DMS79 treated with DMSO at 0.1 percent for 48 hours (cell line): ENCODE measurements around the gene SLFN12.
A peak's percentile ranks its signal among the peaks of the same experiment; 100 is the strongest.
"Not testable (repeated sequence)": the region's sequence is repeated elsewhere in the genome, so short reads cannot be mapped to it uniquely, and the experiment has no call there.

Experiments used
- DNase-seq: peaks from one replicate; lab custom pipeline; 2025; lab: John Stamatoyannopoulos, UW

Gene SLFN12

GRCh38 chr17:35407531-35407930 is 24.8 kb downstream of the SLFN12 start:
- DNase-seq, result no peak

- DNase-seq, result no peak
Measured at GRCh38 chr17:35406568-35406967, 25.7 kb downstream of the SLFN12 start.

GRCh38 chr17:35404360-35404759 is 27.9 kb downstream of the SLFN12 start:
- no peak for DNase-seq

DNA sequence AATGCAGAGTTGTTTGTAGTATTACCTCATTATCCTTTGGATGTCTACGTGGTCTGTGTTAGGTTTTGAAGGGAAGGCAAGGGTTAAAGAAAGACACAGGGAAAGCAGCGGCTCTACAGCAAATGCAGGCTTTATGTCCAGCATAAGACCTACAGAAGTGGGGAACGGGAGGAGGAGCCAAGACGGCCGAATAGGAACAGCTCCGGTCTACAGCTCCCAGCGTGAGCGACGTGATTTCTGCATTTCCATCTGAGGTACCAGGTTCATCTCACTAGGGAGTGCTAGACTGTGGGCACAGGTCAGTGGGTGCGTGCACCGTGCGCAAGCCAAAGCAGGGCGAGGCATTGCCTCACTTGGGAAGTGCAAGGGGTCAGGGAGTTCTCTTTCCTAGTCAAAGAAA is 38.5 kb downstream of the SLFN12 start:
- not testable (repeated sequence) for DNase-seq

GRCh38 chr17:35390663-35391062 is 41.6 kb downstream of the SLFN12 start:
- no peak for DNase-seq

GRCh38 chr17:35390156-35390555 is 42.1 kb downstream of the SLFN12 start:
- no peak for DNase-seq

DNA sequence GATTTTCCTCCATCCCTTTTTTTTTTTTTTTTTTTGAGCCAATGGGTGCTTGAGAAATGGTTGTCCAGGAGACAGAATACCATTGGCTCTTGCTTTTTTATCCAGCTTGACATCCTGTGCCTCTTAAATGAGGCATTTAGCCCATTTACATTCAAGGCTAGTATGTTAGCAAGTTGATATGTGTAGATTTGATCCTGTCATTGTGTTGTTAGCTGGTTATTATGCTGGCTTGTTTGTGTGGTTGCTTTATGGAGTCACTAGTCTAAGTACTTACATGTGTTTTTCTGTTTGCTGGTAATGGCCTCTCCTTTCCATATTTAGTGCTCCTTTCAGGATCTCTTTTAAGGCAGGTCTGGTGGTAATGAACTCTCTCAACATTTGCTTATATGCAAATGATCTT is 44.8 kb downstream of the SLFN12 start:
- DNase-seq, result no peak

DNA sequence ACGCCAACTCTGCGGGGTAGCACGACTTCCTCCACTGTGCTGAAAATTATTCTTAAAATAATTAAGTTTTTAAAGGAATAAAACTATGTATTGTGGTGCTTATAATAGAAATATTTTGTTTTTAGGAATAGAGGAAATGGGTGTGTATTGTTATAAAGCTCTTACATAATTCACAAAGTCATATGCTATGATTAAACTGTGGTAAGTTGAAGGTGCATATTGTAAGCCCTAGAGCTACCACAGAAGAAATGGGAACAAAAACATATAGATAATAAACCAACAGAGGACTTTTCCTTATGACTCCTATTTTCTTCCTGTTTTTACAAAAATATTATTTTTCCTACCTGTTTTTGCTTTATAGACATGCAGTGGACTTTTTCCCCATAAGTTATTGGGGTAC is 54.6 kb downstream of the SLFN12 start:
- DNase-seq, result no peak

DNA sequence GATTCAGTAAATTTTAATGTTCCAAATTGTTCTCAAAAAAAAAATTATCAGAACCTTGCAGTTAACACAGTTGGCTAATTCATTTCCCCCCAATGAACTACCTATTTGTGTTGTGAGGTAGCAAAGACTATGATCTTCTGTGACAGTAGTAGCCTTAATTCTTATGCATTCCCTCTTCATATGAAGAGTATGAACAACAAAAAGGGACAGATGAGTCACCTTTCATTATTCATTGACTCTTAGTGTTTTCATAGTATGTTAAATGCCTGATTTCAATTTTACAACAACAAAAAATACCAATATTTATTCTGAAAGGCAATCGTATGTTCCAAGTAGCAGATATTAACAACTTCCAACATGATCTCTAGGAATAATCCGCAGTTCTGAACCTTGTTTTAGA is 55.2 kb downstream of the SLFN12 start:
- DNase-seq, result no peak

DNA sequence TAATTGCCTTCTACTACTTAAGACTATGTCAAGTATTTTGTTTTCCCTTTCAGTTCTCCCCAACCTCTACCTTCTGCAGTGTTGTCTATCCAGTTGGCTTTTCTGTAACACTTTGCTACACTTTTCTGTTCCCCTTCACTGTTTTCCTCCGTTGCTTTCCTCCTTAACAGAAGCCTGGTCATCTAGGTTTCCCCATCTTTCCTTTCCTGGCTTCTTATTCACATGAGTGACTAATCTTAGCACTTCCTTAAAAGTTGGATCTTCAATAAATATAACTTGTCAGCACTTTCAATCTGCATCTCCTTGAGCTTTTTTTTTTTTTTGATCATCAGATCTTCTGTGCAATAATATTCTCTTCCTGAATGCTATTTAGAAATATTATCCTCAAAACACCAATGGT is 56.1 kb downstream of the SLFN12 start:
- no peak for DNase-seq

DNA sequence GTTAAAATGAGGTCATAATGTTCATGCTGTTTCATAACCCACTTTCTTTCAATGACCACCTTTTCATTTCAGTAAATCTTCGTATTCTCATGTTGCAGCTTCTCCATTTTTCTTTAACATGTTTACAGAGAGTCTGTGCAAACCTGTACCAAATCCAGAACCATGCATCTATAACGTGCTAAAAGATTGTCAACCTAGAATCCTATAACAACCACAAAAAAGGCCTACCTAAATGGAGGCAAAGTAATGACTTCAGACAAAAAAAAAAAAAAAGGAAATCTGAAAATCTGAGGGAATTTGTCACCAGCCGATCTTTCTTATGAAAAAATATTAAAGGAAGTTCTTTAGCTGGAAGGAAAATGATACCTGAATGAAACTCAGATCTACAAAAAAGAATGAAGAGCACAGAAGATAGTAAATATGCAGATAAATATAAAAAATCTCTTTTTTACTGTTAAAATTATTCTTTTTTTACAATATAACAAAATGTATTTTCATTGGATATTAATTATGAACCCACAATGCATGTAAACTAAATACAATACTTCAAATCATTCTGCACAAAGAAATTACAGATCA is 57.4 kb downstream of the SLFN12 start:
- peak; percentile 42 for DNase-seq

DNA sequence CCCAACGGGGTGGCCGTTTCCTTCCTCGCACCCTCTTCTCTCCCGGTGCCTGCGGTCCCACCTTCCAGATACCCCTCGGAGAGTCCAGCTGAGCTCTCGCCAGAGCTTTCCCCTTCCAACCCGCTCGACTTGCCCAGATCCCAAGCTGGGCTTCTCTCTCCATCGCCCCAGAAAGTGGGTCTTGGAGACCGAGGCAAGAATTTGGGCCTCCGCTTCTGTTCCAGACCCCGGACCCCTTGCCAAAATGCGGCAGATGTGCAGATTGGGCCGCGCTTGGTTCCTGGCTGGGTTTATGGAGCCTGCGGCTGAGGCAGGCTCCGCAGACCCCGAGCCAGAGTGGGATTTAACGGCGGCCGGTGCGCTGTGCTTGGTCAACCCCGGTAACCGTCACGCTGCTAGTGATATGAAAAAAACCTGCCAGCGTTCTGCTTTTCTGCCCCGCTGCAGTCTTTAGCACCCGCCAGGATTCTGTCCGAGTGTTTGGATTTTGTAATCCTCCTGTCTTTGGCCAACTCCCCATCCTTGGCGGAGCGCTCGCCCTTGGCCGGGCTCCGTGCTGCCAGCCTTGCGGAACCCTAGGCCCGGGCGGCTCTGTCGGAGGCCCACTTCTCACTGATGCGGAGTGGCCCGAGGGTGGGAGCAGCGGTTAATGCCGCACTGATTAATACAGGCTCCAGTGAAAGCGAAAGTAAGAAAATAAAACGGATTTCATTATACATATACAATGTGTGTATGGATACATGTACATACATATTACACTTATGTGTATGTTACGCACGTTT is 58.1 kb downstream of the SLFN12 start:
- peak; percentile 72 for DNase-seq

DNA sequence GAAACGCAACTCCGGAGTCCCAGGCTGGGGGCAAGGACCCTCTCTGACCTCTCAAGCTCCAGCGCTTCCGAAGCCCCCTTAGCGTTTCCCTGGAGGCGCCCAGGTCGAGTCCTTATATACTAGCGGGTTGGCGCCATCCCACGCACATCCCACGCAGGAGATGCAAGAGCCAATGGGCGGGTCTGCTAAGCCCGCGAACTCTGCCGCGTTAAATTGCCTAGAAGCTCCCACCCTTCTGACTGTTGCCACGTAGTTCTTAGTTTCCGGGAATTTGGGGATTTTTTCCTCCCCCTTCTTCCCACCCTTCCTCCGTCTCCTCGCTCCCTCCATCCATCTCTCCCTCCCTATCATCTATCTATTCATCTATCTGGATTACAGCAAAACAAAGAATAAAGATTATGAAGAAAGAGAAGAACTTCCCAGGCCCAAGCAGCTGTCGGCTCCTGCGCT is 58.7 kb downstream of the SLFN12 start, which contains the start of gene SLFN11:
Gene SLFN11 (minus strand): TSS at position 88 of the 450 bp plus-strand sequence. CDS start 9,814 bp downstream, outside the sequence.
- peak; percentile 93 for DNase-seq

- peak; percentile 86 for DNase-seq
Measured at GRCh38 chr17:35372846-35373533, 59.3 kb downstream of the SLFN12 start.

DNA sequence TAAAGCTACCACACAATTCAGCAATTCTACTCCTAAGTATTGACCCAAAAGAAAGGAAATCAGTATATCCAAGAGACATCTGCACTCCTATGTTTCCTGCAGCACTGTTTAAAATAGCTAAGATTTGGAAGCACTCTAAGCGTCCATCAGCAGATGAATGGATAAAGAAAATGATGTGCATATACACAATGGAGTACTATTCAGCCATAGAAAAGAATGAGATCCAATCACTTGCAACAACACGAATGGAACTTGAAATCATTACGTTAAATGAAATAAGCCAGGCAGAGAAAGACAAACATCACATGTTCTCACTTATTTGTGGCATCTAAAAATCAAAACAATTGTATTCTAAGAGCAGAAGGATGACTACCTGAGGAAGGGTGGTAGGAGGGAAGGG is 60.4 kb downstream of the SLFN12 start:
- DNase-seq, result no peak

DNA sequence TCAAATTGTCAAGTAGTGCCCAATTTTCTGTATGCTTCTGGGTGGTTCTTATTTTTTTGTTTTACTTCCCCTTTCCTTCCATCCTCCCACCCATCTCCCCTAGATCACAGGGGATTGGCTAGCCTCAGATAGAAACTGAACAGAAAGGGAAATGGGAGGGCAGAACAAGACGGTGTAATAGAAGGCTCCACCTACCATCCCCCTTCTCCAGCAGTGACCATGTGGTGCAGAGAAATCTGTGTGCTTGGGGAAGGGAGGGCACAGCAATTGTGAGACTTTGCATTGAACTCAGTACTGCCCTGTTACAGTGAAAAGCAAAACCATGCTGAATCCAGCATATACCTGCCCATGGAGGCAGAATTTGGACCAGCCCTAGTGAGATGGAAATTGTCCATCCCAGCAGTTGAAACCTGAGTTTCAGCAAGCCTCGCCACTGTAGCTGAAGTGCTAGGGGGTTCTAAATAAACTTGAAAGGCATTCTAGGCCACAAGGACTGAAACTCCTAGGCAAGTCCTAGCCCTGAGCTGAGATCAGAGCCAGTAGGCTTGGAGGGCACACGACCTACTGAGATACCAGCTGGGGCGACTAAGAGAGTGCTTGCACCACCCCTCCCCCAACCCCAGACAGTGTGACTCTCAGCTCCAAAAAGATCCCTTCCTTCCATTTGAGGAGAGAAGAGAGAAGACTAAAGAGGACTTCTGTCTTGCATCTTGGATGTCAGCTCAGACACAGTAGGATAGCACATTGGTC is 64.0 kb downstream of the SLFN12 start:
- DNase-seq, result no peak

DNA sequence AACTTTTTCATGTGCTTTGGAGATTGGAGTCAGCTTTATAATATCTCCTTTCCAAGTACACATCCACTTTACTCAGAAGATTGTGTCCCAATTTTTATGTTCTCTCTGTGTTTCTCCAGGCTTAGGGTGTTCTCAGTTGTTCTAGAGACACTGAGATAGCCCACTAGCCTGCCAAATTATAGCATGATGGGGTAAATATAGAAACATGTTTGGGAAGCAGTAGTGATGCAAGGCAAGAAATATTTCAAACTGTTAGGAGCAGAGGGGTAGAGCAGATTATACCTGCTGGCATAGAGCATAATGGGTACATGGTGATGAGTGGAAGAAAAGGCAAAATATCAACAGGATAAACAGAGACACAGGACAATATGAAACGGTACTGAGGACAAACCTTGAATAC is 71.3 kb downstream of the SLFN12 start:
- no peak for DNase-seq
